Transverse colon (tissue), 4 donors: ENCODE data around the gene CBS.

ENCODE experiments used
- POLR2AphosphoS5 ChIP-seq, 3 donors: sonication (generic); formaldehyde crosslinking; IDR thresholded peaks; one replicate each; pipeline ENCODE4 v1.6.1; 2016; ENCODE audit warnings: antibody characterized with exemption in 3 of 3
- TF ChIP-seq, protein P1 (sequence below), 5 experiments: fragments of 200-600 bp in 3 of 5; fragments of 450-650 bp in 2 of 5; sonication (generic) in 3 of 5; IDR thresholded peaks; 1 replicate in 2 of 5; 2 replicates in 3 of 5; pipeline ENCODE4 v1.5.1; 2016 to 2017; ENCODE audit warnings: antibody characterized with exemption in 5 of 5, inconsistent platforms in 3 of 5, mild to moderate bottlenecking in 2 of 5, moderate library complexity in 1 of 5

DNA sequence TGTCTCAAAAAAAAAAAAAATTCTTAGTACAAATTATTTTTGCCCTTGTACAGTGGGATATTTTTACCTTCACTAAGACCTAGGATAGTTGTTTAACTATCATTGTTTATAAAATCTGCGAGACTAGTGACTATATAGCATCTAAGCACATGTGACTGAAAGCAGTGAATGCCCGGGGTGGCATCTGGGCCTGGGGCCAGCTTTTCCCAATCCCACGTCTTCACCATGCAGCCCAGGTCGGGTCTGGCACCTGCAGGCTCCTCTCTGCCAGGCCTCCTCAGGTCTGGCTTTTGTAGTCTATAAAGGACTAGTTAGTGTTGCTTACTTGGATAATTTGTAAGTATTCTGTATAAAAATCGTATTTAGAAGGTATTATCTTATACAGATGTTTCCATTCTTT lies 40.8 kb downstream of the CBS start:
- TF ChIP-seq POLR2AphosphoS5 (IDR thresholded peaks at IDR 0.05): no peak
- TF ChIP-seq, protein P1, sequence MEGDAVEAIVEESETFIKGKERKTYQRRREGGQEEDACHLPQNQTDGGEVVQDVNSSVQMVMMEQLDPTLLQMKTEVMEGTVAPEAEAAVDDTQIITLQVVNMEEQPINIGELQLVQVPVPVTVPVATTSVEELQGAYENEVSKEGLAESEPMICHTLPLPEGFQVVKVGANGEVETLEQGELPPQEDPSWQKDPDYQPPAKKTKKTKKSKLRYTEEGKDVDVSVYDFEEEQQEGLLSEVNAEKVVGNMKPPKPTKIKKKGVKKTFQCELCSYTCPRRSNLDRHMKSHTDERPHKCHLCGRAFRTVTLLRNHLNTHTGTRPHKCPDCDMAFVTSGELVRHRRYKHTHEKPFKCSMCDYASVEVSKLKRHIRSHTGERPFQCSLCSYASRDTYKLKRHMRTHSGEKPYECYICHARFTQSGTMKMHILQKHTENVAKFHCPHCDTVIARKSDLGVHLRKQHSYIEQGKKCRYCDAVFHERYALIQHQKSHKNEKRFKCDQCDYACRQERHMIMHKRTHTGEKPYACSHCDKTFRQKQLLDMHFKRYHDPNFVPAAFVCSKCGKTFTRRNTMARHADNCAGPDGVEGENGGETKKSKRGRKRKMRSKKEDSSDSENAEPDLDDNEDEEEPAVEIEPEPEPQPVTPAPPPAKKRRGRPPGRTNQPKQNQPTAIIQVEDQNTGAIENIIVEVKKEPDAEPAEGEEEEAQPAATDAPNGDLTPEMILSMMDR (IDR thresholded peaks at IDR 0.05): no peak
